Fibroblast of pulmonary artery (primary cell): ENCODE data around the gene ZSCAN21.

ENCODE experiments used
- DNase-seq: peaks from one replicate; pipeline ENCODE4 v3.0.0-alpha.2; 2010; ENCODE audit warnings: low read depth
- H3K4me3 ChIP-seq: replicated peaks from 2 replicates; pipeline ENCODE4 v1.5.1; 2011; ENCODE audit warnings: low read depth, mild to moderate bottlenecking, control low read depth, low read length, moderate library complexity
- TF ChIP-seq, protein P1 (sequence below): IDR thresholded peaks from 2 replicates; pipeline ENCODE4 v1.5.1; 2011; ENCODE audit warnings: mild to moderate bottlenecking, control low read depth, low read length, inconsistent platforms; ENCODE audit errors: missing control alignments

ZSCAN21 gene

GRCh38 chr7:100074841-100075240 lies 25.3 kb downstream of the ZSCAN21 start:
- DNase-seq, result no peak
- no peak overlapping the region for H3K4me3 ChIP-seq
- TF ChIP-seq, protein P1, sequence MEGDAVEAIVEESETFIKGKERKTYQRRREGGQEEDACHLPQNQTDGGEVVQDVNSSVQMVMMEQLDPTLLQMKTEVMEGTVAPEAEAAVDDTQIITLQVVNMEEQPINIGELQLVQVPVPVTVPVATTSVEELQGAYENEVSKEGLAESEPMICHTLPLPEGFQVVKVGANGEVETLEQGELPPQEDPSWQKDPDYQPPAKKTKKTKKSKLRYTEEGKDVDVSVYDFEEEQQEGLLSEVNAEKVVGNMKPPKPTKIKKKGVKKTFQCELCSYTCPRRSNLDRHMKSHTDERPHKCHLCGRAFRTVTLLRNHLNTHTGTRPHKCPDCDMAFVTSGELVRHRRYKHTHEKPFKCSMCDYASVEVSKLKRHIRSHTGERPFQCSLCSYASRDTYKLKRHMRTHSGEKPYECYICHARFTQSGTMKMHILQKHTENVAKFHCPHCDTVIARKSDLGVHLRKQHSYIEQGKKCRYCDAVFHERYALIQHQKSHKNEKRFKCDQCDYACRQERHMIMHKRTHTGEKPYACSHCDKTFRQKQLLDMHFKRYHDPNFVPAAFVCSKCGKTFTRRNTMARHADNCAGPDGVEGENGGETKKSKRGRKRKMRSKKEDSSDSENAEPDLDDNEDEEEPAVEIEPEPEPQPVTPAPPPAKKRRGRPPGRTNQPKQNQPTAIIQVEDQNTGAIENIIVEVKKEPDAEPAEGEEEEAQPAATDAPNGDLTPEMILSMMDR, result no peak

DNA sequence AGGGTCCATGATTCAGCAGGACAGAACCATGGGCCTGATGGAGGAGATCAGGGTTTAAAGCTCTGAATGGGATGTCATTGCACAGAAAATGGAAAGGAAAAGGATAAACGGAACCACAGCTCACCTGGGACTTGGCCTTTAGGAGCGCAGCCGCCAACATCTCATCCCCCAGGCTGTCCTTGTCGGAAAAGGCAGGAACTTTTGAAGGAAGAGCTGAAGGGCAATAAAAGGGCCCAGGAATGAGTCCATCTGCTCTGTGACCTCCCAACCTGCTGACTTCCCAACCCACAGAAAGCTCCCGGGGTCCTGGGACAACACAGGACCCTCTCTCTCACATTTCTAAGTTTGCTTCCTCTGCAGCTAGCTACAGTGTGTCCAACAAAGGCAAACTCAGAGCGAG lies 25.8 kb downstream of the ZSCAN21 start:
- TF ChIP-seq, protein P1, result no peak
- no peak overlapping the region for H3K4me3 ChIP-seq
- DNase-seq, result no peak

DNA sequence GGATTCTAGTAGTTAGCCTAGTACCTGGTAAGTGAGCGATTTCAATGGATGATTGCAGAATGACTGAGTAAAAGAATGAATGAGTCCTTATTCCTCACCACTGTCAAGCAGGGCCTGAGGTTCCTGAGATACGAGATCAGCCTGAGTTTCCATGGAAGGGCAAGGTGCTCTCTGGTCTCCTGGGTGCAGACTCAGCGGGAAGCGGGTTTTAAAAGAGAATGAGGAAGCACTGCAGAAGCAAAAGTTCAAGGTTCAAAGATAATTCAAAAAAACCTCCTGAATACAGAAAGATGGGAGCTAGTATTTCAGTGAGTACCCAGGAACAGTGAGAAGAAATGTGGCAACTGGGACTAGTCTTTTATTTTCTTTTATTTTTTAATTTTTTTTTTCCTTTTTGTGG lies 27.6 kb downstream of the ZSCAN21 start:
- no peak overlapping the region for H3K4me3 ChIP-seq
- TF ChIP-seq, protein P1, result no peak
- no peak for DNase-seq

GRCh38 chr7:100079024-100079560 lies 29.5 kb downstream of the ZSCAN21 start:
- TF ChIP-seq, protein P1, result no peak
- DNase-seq, result no peak

GRCh38 chr7:100080907-100081534 lies 31.4 kb downstream of the ZSCAN21 start:
- DNase-seq, result no peak
- peak overlapping the region; percentile 96 for H3K4me3 ChIP-seq
- TF ChIP-seq, protein P1, result no peak

More at GRCh38 chr7:100079024-100079560, 29.5 kb downstream of the ZSCAN21 start:
- no peak overlapping the region for H3K4me3 ChIP-seq

GRCh38 chr7:100081535-100082102 lies 32.0 kb downstream of the ZSCAN21 start, which contains the start of gene ZNF3:
TSS of gene ZNF3 (minus strand) at chr7:100081723. CDS start at chr7:100077357, 4,366 bp downstream.
- TF ChIP-seq, protein P1, result peak; percentile 60
- DNase-seq, result peak; percentile 99
- H3K4me3 ChIP-seq, result peak within 1 kb of the TSS; percentile 96
